T-helper 2 cell treated with Interferon-gamma antibody and Interleukin-4, amounts not matched to agents 5 μg/mL and 100 μg/mL, for 36 hours (primary cell): Measurements from ENCODE around the gene CDR2L.
"Not testable (repeated sequence)": the region's sequence is repeated elsewhere in the genome, so short reads cannot be mapped to it uniquely, and the experiment has no call there.

Source experiments
- DNase-seq: peaks from one replicate; pipeline ENCODE4 v3.0.0; 2021; ENCODE audit warnings: low spot score
- H3K27ac Mint-ChIP-seq: one replicate; pipeline ENCODE4 v1.8.0; 2021; ENCODE audit warnings: mild to moderate bottlenecking, mixed read lengths
- H3K27me3 Mint-ChIP-seq: one replicate; pipeline ENCODE4 v1.8.0; 2021; ENCODE audit warnings: low read depth, mixed read lengths
- H3K36me3 Mint-ChIP-seq: one replicate; pipeline ENCODE4 v1.8.0; 2021; ENCODE audit warnings: low read depth, mixed read lengths
- H3K4me1 Mint-ChIP-seq: one replicate; pipeline ENCODE4 v1.8.0; 2021; ENCODE audit warnings: low read depth, mixed read lengths
- H3K4me3 Mint-ChIP-seq: one replicate; pipeline ENCODE4 v1.8.0; 2022; ENCODE audit warnings: mild to moderate bottlenecking, moderate library complexity, mixed read lengths
- H3K9me3 Mint-ChIP-seq: one replicate; pipeline ENCODE4 v1.8.0; 2021; ENCODE audit warnings: mixed read lengths

CDR2L gene

DNA sequence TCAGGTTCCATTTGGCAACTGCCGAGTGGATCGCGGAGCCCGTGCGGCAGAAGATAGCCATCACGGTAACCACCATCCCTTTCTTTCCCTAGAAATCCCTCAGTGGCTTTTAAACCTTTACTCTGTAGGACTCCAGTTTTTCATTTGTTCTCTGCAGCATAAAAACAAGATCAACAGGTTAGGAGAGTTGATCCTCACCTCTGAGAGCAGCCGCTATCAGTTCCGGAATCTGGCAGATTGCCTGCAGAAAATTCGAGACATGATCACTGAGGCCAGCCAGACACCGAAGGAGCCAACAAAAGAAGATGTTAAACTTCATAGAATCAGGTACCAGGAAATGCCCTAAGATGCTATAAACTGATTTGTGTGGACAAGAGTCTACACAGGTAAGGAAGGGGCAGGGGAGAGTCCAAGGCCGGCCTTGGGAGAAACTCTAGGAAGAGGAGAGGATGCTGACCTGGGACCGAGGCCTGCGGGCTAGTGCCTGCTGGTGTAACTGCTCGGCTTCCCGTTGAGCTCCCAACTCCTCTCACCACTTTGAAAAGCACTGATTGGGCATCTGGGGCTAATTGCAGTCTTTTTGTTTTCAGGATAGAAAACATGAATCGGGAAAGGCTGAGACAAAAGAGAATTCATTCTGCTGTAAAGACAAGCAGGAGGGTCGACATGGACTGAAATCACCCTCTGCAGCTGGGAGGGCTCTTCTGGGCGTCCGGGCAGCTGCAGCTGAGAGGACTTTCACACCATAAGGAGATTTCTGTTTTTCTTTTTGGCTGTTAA lies 33.1 kb downstream of the CDR2L start:
- Mint-ChIP-seq H3K4me3 (no peak overlapping the region), H3K9me3 (peaks cover 5% of the 10 kb centered on the region), H3K27ac (no peak overlapping the region), H3K27me3 (no peaks in the 10 kb centered on the region), H3K36me3 (peaks cover 40% of the 10 kb centered on the region), H3K4me1 (peaks cover 8% of the 10 kb centered on the region)
- DNase-seq, result no peak

DNA sequence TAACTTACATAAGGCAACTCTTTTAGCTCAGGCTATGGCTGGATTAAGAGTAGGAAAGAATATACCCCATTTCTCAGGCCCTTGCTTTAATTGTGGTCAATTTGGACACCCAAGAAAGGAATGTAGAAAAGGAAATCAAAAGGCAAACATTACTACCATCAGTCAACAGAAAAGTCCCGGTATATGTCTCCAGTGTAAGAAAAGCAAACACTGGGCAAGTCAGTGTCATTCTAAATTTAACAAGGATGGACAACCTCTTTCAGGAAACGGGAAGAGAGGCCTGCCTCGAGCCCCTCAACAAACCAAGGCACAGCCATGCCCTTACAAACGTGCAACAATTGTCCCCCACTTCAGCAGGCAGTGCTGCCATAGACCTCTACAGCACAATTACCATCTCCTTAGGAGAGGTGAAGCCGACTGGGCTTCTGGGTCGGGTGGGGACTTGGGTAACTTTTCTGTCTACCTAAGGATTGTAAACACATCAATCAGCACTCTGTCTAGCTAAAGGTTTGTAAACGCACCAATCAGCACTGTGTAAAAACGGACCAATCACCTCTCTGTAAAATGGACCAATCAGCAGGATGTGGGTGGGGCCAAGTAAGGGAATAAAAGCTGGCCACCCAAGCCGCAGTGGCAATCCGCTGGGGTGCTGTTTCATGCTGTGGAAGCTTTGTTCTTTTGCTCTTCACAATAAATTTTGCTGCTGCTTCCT lies 37.4 kb downstream of the CDR2L start:
- no peak overlapping the region for H3K27ac Mint-ChIP-seq
- peaks cover 8% of the 10 kb centered on the region for H3K27me3 Mint-ChIP-seq
- H3K9me3 Mint-ChIP-seq, result peaks cover 6% of the 10 kb centered on the region
- H3K4me1 Mint-ChIP-seq, result peaks cover 10% of the 10 kb centered on the region
- peak overlapping the region; percentile 71 for H3K4me3 Mint-ChIP-seq
- DNase-seq, result no peak
- peaks cover 31% of the 10 kb centered on the region for H3K36me3 Mint-ChIP-seq

- not testable (repeated sequence) for DNase-seq, H3K9me3 Mint-ChIP-seq, H3K27me3 Mint-ChIP-seq, H3K27ac Mint-ChIP-seq
- Mint-ChIP-seq H3K4me3 (peak overlapping the region; percentile 71), H3K4me1 (peaks cover 12% of the 10 kb centered on the region), H3K36me3 (peaks cover 30% of the 10 kb centered on the region)
These were observed 37.9 kb downstream of the CDR2L start for GRCh38 chr17:75025398-75025734.

- H3K4me3 Mint-ChIP-seq, H3K27me3 Mint-ChIP-seq, DNase-seq, H3K27ac Mint-ChIP-seq, H3K9me3 Mint-ChIP-seq: not testable (repeated sequence)
- Mint-ChIP-seq H3K36me3 (peaks cover 18% of the 10 kb centered on the region), H3K4me1 (peaks cover 14% of the 10 kb centered on the region)
These were observed 39.2 kb downstream of the CDR2L start for GRCh38 chr17:75026650-75027049.

GRCh38 chr17:75030161-75030560 lies 42.7 kb downstream of the CDR2L start:
- H3K27ac Mint-ChIP-seq, result no peak overlapping the region
- H3K4me1 Mint-ChIP-seq, result peaks cover 37% of the 10 kb centered on the region
- DNase-seq, result no peak
- peaks cover 9% of the 10 kb centered on the region for H3K9me3 Mint-ChIP-seq
- H3K4me3 Mint-ChIP-seq, result no peak overlapping the region
- peaks cover 20% of the 10 kb centered on the region for H3K27me3 Mint-ChIP-seq
- peaks cover 3% of the 10 kb centered on the region for H3K36me3 Mint-ChIP-seq

- Mint-ChIP-seq H3K36me3 (peaks cover 2% of the 10 kb centered on the region), H3K27ac (peak overlapping the region; percentile 43), H3K4me3 (peak overlapping the region; percentile 98), H3K9me3 (peaks cover 4% of the 10 kb centered on the region), H3K27me3 (peaks cover 15% of the 10 kb centered on the region), H3K4me1 (peaks cover 43% of the 10 kb centered on the region)
- DNase-seq, result peak; percentile 66
These were observed 44.7 kb downstream of the CDR2L start for GRCh38 chr17:75031972-75032719.

DNA sequence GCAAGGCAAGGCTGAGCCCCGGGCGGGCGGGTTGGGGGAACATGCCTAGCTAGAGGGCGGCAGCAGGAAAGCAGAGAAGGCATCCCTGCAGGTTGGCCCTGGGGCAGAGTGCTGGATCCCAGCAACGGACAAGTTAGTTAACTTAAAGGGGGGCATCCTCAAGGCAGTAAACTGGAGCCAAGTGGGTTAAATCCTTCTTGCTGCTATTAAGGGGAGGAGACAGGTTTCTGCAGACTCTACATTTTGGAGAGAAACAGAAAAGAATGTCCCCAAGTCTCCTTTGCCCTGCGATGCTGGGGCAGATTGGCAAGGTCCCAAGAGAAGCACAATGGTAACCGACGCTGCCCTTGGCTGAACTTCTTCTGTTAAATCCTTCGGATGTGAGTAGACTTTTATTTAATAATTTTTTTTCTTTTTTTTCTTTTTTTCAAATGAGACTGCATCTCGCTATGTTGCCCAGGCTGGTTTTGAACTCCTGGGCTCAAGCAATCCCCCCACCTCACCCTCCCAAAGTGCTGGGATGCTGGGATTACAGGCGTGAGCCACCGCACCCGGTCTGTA lies 45.4 kb downstream of the CDR2L start:
- Mint-ChIP-seq H3K27me3 (peaks cover 13% of the 10 kb centered on the region), H3K27ac (peak overlapping the region; percentile 71), H3K36me3 (peaks cover 2% of the 10 kb centered on the region), H3K4me1 (peaks cover 43% of the 10 kb centered on the region), H3K9me3 (peaks cover 4% of the 10 kb centered on the region), H3K4me3 (peak overlapping the region; percentile 98)
- DNase-seq, result no peak

- Mint-ChIP-seq H3K27me3 (peaks cover 13% of the 10 kb centered on the region), H3K36me3 (peaks cover 3% of the 10 kb centered on the region), H3K27ac (peak overlapping the region; percentile 99), H3K4me3 (peak overlapping the region; percentile 98), H3K9me3 (peaks cover 4% of the 10 kb centered on the region), H3K4me1 (peaks cover 43% of the 10 kb centered on the region)
- peak; percentile 90 for DNase-seq
These were observed 46.2 kb downstream of the CDR2L start for GRCh38 chr17:75033346-75034235.

DNA sequence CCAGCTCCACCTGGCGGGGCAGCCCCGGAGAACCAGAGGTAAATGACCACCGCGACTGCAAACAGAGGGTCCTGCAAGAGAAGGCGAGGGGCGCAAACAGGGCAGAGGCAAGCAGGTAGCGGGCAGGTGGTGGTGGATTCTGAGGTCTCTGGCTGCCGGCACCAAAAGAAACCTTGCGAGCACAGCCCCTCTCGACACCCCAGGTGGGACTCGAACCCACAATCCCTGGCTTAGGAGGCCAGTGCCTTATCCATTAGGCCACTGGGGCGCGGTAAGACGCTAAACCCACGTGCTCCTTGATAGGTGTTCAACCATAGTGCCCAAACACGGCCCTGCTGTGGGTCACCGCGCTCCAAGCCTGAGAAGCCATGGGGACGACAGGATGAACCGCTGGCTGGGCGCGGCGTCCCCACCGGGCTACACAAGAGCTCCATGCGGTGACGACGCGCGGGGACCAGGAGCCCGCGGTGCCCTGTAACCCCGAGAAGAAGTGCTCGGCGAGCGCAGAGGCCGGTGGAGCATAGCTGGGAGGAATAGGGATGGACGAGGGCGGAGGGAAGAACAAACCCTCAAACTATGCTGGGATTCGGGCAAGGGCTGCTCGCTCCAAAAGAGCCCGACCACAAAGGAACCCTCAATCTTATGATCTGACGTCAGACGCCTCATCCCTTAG lies 46.9 kb downstream of the CDR2L start:
- H3K4me1 Mint-ChIP-seq, result peaks cover 43% of the 10 kb centered on the region
- peaks cover 13% of the 10 kb centered on the region for H3K27me3 Mint-ChIP-seq
- peak; percentile 88 for DNase-seq
- H3K36me3 Mint-ChIP-seq, result peaks cover 8% of the 10 kb centered on the region
- H3K27ac Mint-ChIP-seq, result peak overlapping the region; percentile 99
- H3K9me3 Mint-ChIP-seq, result peaks cover 4% of the 10 kb centered on the region
- peak overlapping the region; percentile 98 for H3K4me3 Mint-ChIP-seq

- Mint-ChIP-seq H3K27me3 (peaks cover 10% of the 10 kb centered on the region), H3K4me3 (peak overlapping the region; percentile 80), H3K9me3 (no peaks in the 10 kb centered on the region), H3K4me1 (peaks cover 39% of the 10 kb centered on the region), H3K36me3 (peaks cover 25% of the 10 kb centered on the region), H3K27ac (peak overlapping the region; percentile 99)
- DNase-seq, result peak; percentile 50
These were observed 49.3 kb downstream of the CDR2L start for GRCh38 chr17:75036643-75037268.

- H3K4me1 Mint-ChIP-seq, result peaks cover 19% of the 10 kb centered on the region
- peaks cover 3% of the 10 kb centered on the region for H3K27me3 Mint-ChIP-seq
- H3K4me3 Mint-ChIP-seq, result no peak overlapping the region
- DNase-seq, result no peak
- H3K9me3 Mint-ChIP-seq, result no peaks in the 10 kb centered on the region
- H3K36me3 Mint-ChIP-seq, result peaks cover 29% of the 10 kb centered on the region
- no peak overlapping the region for H3K27ac Mint-ChIP-seq
These were observed 51.8 kb downstream of the CDR2L start for GRCh38 chr17:75039238-75039637.

DNA sequence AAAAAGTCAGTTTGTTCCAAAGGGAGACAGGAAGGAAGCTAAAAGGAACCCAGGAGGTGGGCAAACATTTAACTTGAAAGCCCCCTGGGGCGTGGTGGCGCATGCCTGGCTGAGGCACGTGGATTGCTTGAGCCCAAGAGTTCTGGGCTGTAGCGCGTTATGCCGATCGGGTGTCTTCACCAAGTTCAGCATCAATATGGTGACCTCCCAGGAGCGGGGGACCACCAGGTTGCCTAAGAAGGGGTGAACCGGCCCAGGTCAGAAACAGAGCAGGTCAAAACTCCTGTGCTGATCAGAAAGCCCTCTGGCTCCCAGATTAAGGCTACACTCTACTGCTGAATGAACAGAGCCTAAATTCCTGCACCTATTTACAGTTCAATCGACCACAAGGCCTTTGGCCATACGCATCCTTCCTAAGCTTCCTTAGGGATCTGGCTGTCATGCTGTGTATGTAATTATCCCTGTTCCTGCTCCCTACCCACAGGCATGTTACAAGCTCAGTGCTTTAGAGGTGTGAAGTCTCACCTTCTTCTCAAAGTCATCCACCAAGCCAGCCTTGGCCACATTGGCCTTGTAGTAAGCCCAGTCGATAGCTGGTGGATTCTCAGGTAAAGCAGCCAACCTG lies 54.3 kb downstream of the CDR2L start:
- Mint-ChIP-seq H3K36me3 (peaks cover 28% of the 10 kb centered on the region), H3K4me1 (peaks cover 16% of the 10 kb centered on the region), H3K4me3 (no peak overlapping the region), H3K27me3 (no peaks in the 10 kb centered on the region), H3K9me3 (no peaks in the 10 kb centered on the region), H3K27ac (no peak overlapping the region)
- no peak for DNase-seq
